Measurements from ENCODE around the gene SORCS3.

DNA sequence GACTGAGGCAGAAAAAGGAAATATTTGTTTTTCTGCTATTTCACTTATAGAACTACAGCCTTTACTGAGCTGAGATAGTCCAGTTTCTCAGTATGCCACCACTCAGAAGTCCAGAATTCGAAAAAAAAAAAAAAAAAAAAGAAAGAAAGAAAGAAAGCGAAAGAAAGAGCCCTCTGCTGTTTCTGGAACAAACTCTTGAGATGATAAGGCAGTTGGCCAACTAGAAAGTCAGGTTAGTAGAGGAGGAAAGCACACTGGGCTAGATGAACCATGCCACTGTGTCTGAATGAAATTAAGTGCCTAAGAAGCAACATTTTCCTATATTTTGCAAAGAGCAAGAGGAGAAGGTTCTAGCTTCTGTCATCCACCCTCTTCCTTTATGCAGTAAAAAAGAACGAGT is 403.8 kb downstream of the SORCS3 start:
- TF ChIP-seq POLR2A (IDR thresholded peaks at IDR 0.05; ENCODE audit: insufficient read depth in 1 of 2, low read depth in 2 of 2, low read length in 2 of 2): no peak
- TF ChIP-seq, protein P1, sequence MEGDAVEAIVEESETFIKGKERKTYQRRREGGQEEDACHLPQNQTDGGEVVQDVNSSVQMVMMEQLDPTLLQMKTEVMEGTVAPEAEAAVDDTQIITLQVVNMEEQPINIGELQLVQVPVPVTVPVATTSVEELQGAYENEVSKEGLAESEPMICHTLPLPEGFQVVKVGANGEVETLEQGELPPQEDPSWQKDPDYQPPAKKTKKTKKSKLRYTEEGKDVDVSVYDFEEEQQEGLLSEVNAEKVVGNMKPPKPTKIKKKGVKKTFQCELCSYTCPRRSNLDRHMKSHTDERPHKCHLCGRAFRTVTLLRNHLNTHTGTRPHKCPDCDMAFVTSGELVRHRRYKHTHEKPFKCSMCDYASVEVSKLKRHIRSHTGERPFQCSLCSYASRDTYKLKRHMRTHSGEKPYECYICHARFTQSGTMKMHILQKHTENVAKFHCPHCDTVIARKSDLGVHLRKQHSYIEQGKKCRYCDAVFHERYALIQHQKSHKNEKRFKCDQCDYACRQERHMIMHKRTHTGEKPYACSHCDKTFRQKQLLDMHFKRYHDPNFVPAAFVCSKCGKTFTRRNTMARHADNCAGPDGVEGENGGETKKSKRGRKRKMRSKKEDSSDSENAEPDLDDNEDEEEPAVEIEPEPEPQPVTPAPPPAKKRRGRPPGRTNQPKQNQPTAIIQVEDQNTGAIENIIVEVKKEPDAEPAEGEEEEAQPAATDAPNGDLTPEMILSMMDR (CRISPR knock-in tag; IDR thresholded peaks at IDR 0.05): no peak
- TF ChIP-seq MAFK (conservative IDR thresholded peaks at IDR 0.05 in 1 of 2, IDR thresholded peaks at IDR 0.05 in 1 of 2; ENCODE audit: low read length in 2 of 2): no peak
- TF ChIP-seq ZSCAN21 (CRISPR knock-in tag; IDR thresholded peaks at IDR 0.05; ENCODE audit: borderline replicate concordance): no peak
- TF ChIP-seq ZNF644 (CRISPR knock-in tag; IDR thresholded peaks at IDR 0.05; ENCODE audit: low read depth): no peak
- TF ChIP-seq, protein P2, sequence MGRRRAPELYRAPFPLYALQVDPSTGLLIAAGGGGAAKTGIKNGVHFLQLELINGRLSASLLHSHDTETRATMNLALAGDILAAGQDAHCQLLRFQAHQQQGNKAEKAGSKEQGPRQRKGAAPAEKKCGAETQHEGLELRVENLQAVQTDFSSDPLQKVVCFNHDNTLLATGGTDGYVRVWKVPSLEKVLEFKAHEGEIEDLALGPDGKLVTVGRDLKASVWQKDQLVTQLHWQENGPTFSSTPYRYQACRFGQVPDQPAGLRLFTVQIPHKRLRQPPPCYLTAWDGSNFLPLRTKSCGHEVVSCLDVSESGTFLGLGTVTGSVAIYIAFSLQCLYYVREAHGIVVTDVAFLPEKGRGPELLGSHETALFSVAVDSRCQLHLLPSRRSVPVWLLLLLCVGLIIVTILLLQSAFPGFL (CRISPR knock-in tag; IDR thresholded peaks at IDR 0.05): no peak
- TF ChIP-seq SMAD1 (CRISPR knock-in tag; IDR thresholded peaks at IDR 0.05; ENCODE audit: borderline replicate concordance, low read depth): no peak
- TF ChIP-seq SNAI1 (CRISPR knock-in tag; IDR thresholded peaks at IDR 0.05; ENCODE audit: borderline replicate concordance): no peak
- TF ChIP-seq MAFF (IDR thresholded peaks at IDR 0.05; ENCODE audit: low read depth, low read length): no peak
- no peak for TF ChIP-seq HDAC2 (CRISPR knock-in tag; IDR thresholded peaks at IDR 0.05)

Measured in HepG2 (cell line).